DND-41 (cell line): Measurements from ENCODE around the gene DOCK3.

Experiments used
- ATAC-seq: fragments of 200-7000 bp; cut with Tn5 transposase; 3 replicates; pipeline ENCODE4 v1.9.1; 2021; ENCODE audit warnings: low read depth; ENCODE audit not compliant: insufficient read depth
- DNase-seq: peaks from one replicate; pipeline ENCODE4 v3.0.0-alpha.2; 2020
- H2AFZ ChIP-seq: 2 replicates; pipeline ENCODE4 v1.6.0; 2012; ENCODE audit warnings: low read depth, low read length
- H3K27ac ChIP-seq: 2 replicates; pipeline ENCODE4 v1.5.1; 2012; ENCODE audit warnings: low read length, inconsistent platforms
- H3K27me3 ChIP-seq: fragments of 200-600 bp; sonication (generic); 2 replicates; pipeline ENCODE4 v1.6.0; 2012; ENCODE audit warnings: low read length, mild to moderate bottlenecking, inconsistent platforms; ENCODE audit not compliant: insufficient read depth, poor library complexity
- H3K36me3 ChIP-seq: 2 replicates; pipeline ENCODE4 v1.5.1; 2012; ENCODE audit warnings: low read length, inconsistent platforms; ENCODE audit not compliant: insufficient read depth
- H3K4me1 ChIP-seq: 2 replicates; pipeline ENCODE4 v1.5.1; 2012; ENCODE audit warnings: mild to moderate bottlenecking, low read length; ENCODE audit not compliant: insufficient read depth
- H3K4me2 ChIP-seq: 2 replicates; pipeline ENCODE4 v1.6.0; 2012; ENCODE audit warnings: mild to moderate bottlenecking, moderate library complexity, low read length, inconsistent platforms; ENCODE audit not compliant: insufficient read depth
- H3K4me3 ChIP-seq, 2 experiments: fragments of 200-600 bp in 1 of 2; shearing (Covaris generic) in 1 of 2; 2 replicates each; pipeline ENCODE4 v1.5.1; 2012 to 2016; ENCODE audit warnings: inconsistent platforms in 2 of 2, low read length in 2 of 2, mild to moderate bottlenecking in 2 of 2, low read depth in 1 of 2, moderate library complexity in 1 of 2
- H3K79me2 ChIP-seq: 2 replicates; pipeline ENCODE4 v1.6.0; 2012; ENCODE audit warnings: low read length, inconsistent platforms; ENCODE audit not compliant: insufficient read depth
- H3K9ac ChIP-seq: 2 replicates; pipeline ENCODE4 v1.6.0; 2012; ENCODE audit warnings: low read depth, mild to moderate bottlenecking, inconsistent platforms, low read length, moderate library complexity
- H3K9me3 ChIP-seq: 2 replicates; pipeline ENCODE4 v1.5.1; 2012; ENCODE audit warnings: low read length, moderate library complexity, mild to moderate bottlenecking, inconsistent platforms; ENCODE audit not compliant: insufficient read depth, severe bottlenecking
- H4K20me1 ChIP-seq: 2 replicates; pipeline ENCODE4 v1.6.0; 2012; ENCODE audit warnings: low read length; ENCODE audit not compliant: insufficient read depth
- CTCF ChIP-seq: IDR thresholded peaks from 2 replicates; pipeline ENCODE4 v1.5.1; 2012; ENCODE audit warnings: borderline replicate concordance, low read length, moderate library complexity, mild to moderate bottlenecking; ENCODE audit not compliant: poor library complexity, severe bottlenecking; ENCODE audit errors: extremely low read depth
- EZH2 ChIP-seq: IDR thresholded peaks from 3 replicates; pipeline ENCODE4 v1.6.1; 2012; ENCODE audit warnings: borderline replicate concordance, low read depth, mild to moderate bottlenecking, moderate library complexity, low read length, inconsistent platforms; ENCODE audit not compliant: severe bottlenecking

Gene DOCK3

GRCh38 chr3:51137715-51138114 is 463.0 kb downstream of the DOCK3 start:
- Histone ChIP-seq H3K36me3 (no peaks in the 10 kb centered on the region), H2AFZ (no peak overlapping the region), H3K4me3 (no peak overlapping the region), H3K27ac (no peak overlapping the region), H3K4me1 (no peaks in the 10 kb centered on the region), H3K9ac (no peak overlapping the region), H3K4me2 (no peak overlapping the region), H4K20me1 (no peaks in the 10 kb centered on the region), H3K27me3 (no peaks in the 10 kb centered on the region), H3K9me3 (no peaks in the 10 kb centered on the region), H3K79me2 (no peaks in the 10 kb centered on the region)
- TF ChIP-seq CTCF = no peak
- no peak for TF ChIP-seq EZH2
- DNase-seq (no peak), ATAC-seq (no peak)

- DNase-seq (no peak), ATAC-seq (no peak)
- H3K36me3 ChIP-seq = no peaks in the 10 kb centered on the region
- H3K27me3 ChIP-seq = peaks cover 3% of the 10 kb centered on the region
- TF ChIP-seq EZH2 = no peak
- H3K4me1 ChIP-seq = no peaks in the 10 kb centered on the region
- H4K20me1 ChIP-seq = no peaks in the 10 kb centered on the region
- H3K9ac ChIP-seq = no peak overlapping the region
- H3K4me2 ChIP-seq = no peak overlapping the region
- H3K9me3 ChIP-seq = no peaks in the 10 kb centered on the region
- H2AFZ ChIP-seq = no peak overlapping the region
- H3K79me2 ChIP-seq = no peaks in the 10 kb centered on the region
- no peak overlapping the region for H3K27ac ChIP-seq
- H3K4me3 ChIP-seq = no peak overlapping the region
Observed at GRCh38 chr3:51139616-51140015, 464.9 kb downstream of the DOCK3 start.

DNA sequence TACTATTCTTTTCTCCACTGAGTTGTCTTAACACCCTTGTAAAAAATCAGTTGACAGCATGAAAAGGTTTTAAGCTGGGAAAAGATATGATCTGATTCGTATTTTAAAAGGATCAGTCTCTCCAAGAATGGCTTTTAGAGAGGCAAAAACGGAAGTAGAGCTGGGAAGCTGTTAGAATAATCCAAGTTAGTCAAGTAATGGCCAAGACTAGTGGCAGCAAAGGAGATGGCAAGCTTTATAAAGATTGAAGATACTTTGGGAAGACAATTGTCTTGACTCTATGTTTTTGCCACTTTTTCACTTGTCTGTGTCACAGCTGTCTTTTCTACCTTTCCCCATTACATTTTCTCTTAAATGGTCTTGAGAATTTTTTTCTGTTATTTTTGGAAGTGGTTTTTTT is 466.8 kb downstream of the DOCK3 start:
- no peak for ATAC-seq
- peak; percentile 27 for TF ChIP-seq CTCF
- no peak for TF ChIP-seq EZH2

GRCh38 chr3:51145811-51146585 is 471.3 kb downstream of the DOCK3 start:
- TF ChIP-seq EZH2 (no peak), CTCF (no peak)
- no peak overlapping the region for H3K4me2 ChIP-seq

More for the DNA sequence above, 466.8 kb downstream of the DOCK3 start:
- Histone ChIP-seq H3K9me3 (no peaks in the 10 kb centered on the region), H3K79me2 (no peaks in the 10 kb centered on the region), H3K36me3 (no peaks in the 10 kb centered on the region), H3K4me2 (no peak overlapping the region), H3K4me1 (no peaks in the 10 kb centered on the region), H3K9ac (no peak overlapping the region), H3K4me3 (no peak overlapping the region), H2AFZ (no peak overlapping the region), H4K20me1 (no peaks in the 10 kb centered on the region), H3K27me3 (peaks cover 3% of the 10 kb centered on the region), H3K27ac (no peak overlapping the region)
- no peak for DNase-seq

More at GRCh38 chr3:51145811-51146585, 471.3 kb downstream of the DOCK3 start:
- Histone ChIP-seq H4K20me1 (no peaks in the 10 kb centered on the region), H3K9me3 (no peaks in the 10 kb centered on the region), H3K4me1 (no peaks in the 10 kb centered on the region), H2AFZ (no peak overlapping the region), H3K9ac (no peak overlapping the region), H3K79me2 (no peaks in the 10 kb centered on the region), H3K4me3 (no peak overlapping the region), H3K27me3 (peaks cover 3% of the 10 kb centered on the region), H3K36me3 (no peaks in the 10 kb centered on the region), H3K27ac (no peak overlapping the region)
- DNase-seq = no peak
- no peak for ATAC-seq
